Neural cell (in vitro differentiated cells): ENCODE results near the gene ERICH2. TPM values are rescaled to one million over a fixed set of nuclear protein-coding genes. Genes with fewer than 3 reads are reported as not detected.

ENCODE experiments used
- H2AFZ ChIP-seq: fragments of 200-600, 300-800 bp; sonication (generic), shearing (Covaris generic); 2 replicates; pipeline ENCODE4 v1.6.0; 2014; ENCODE audit warnings: low read depth, mild to moderate bottlenecking, antibody characterized with exemption, low read length, moderate library complexity
- H3F3A ChIP-seq: fragments of 200-600 bp; shearing (Covaris generic); 2 replicates; pipeline ENCODE4 v1.6.1; 2016; ENCODE audit warnings: mild to moderate bottlenecking, moderate library complexity, mixed read lengths, antibody characterized with exemption, low read length; ENCODE audit not compliant: insufficient read depth, poor library complexity, severe bottlenecking
- H3K27ac ChIP-seq: fragments of 200-600, 300-800 bp; sonication (generic), shearing (Covaris generic); 2 replicates; pipeline ENCODE4 v1.5.1; 2014; ENCODE audit warnings: mild to moderate bottlenecking, low read length, moderate library complexity
- H3K27me3 ChIP-seq: fragments of 300-800, 200-600 bp; sonication (generic), shearing (Covaris generic); 2 replicates; pipeline ENCODE4 v1.6.0; 2014; ENCODE audit warnings: mild to moderate bottlenecking, low read depth, low read length, moderate library complexity; ENCODE audit not compliant: insufficient read depth
- H3K36me3 ChIP-seq: fragments of 300-800, 200-600 bp; sonication (generic), shearing (Covaris generic); 2 replicates; pipeline ENCODE4 v1.5.1; 2014; ENCODE audit warnings: mild to moderate bottlenecking, antibody characterized with exemption, low read length, moderate library complexity; ENCODE audit not compliant: insufficient read depth
- H3K4me2 ChIP-seq: fragments of 300-800, 200-600 bp; sonication (generic), shearing (Covaris generic); 2 replicates; pipeline ENCODE4 v1.6.0; 2014; ENCODE audit warnings: mild to moderate bottlenecking, low read length
- H3K4me3 ChIP-seq: fragments of 300-800, 200-600 bp; sonication (generic), shearing (Covaris generic); 2 replicates; pipeline ENCODE4 v1.5.1; 2014; ENCODE audit warnings: mild to moderate bottlenecking, low read length, moderate library complexity
- H3K79me2 ChIP-seq: fragments of 200-600 bp; shearing (Covaris generic); replicated peaks from 2 replicates; pipeline ENCODE4 v1.6.0; 2014; ENCODE audit warnings: mild to moderate bottlenecking, low read length, moderate library complexity; ENCODE audit not compliant: insufficient read depth
- H3K9ac ChIP-seq: fragments of 300-800, 200-600 bp; sonication (generic), shearing (Covaris generic); 2 replicates; pipeline ENCODE4 v1.6.1; 2016; ENCODE audit warnings: mild to moderate bottlenecking, low read length, mixed read lengths
- H3K9me2 ChIP-seq: fragments of 200-600 bp; shearing (Covaris generic); 2 replicates; pipeline ENCODE4 v1.6.1; 2016; ENCODE audit warnings: mild to moderate bottlenecking, low read length, mixed read lengths; ENCODE audit not compliant: insufficient read depth
- H3K9me3 ChIP-seq: fragments of 200-600, 300-800 bp; sonication (generic), shearing (Covaris generic); 2 replicates; pipeline ENCODE4 v1.6.1; 2016; ENCODE audit warnings: mild to moderate bottlenecking, mixed run types, low read length, moderate library complexity, mixed read lengths
- H4K20me1 ChIP-seq: fragments of 200-600 bp; shearing (Covaris generic); 2 replicates; pipeline ENCODE4 v1.6.1; 2016; ENCODE audit warnings: mild to moderate bottlenecking, mixed run types; ENCODE audit not compliant: insufficient read depth
- CTCF ChIP-seq: fragments of 450-650 bp; IDR thresholded peaks from 2 replicates; pipeline ENCODE4 v1.5.1; 2014; ENCODE audit warnings: antibody characterized with exemption, mild to moderate bottlenecking, moderate library complexity; ENCODE audit not compliant: poor library complexity, severe bottlenecking
- EP300 ChIP-seq: fragments of 450-650 bp; conservative IDR thresholded peaks from 2 replicates; pipeline ENCODE4 v1.6.1; 2014; ENCODE audit warnings: antibody characterized with exemption, mild to moderate bottlenecking, moderate library complexity; ENCODE audit not compliant: poor library complexity, severe bottlenecking
- EZH2 ChIP-seq: fragments of 200-600, 300-800 bp; shearing (Covaris generic), sonication (generic); IDR thresholded peaks from 2 replicates; pipeline ENCODE4 v1.6.1; 2014; ENCODE audit warnings: antibody characterized with exemption, low read length, borderline replicate concordance, mild to moderate bottlenecking; ENCODE audit not compliant: insufficient read depth, poor library complexity, severe bottlenecking
- MXI1 ChIP-seq: fragments of 450-650 bp; conservative IDR thresholded peaks from 2 replicates; pipeline ENCODE4 v1.6.1; 2014; ENCODE audit warnings: antibody characterized with exemption, mild to moderate bottlenecking; ENCODE audit not compliant: poor library complexity, severe bottlenecking
- POLR2AphosphoS5 ChIP-seq: IDR thresholded peaks from 2 replicates; pipeline ENCODE4 v1.6.1; 2012
- RAD21 ChIP-seq: fragments of 450-650 bp; conservative IDR thresholded peaks from 2 replicates; pipeline ENCODE4 v1.6.1; 2014; ENCODE audit warnings: antibody characterized with exemption, mild to moderate bottlenecking, moderate library complexity
- REST ChIP-seq: IDR thresholded peaks from 2 replicates; pipeline ENCODE4 v1.6.1; 2012; ENCODE audit warnings: borderline replicate concordance
- SMC3 ChIP-seq: fragments of 450-650 bp; conservative IDR thresholded peaks from 2 replicates; pipeline ENCODE4 v1.6.1; 2014; ENCODE audit warnings: antibody characterized with exemption, mild to moderate bottlenecking, moderate library complexity; ENCODE audit not compliant: poor library complexity
- TAF1 ChIP-seq: IDR thresholded peaks from 2 replicates; pipeline ENCODE4 v1.6.1; 2012; ENCODE audit warnings: low read depth
- polyA plus RNA-seq: library from polyadenylated mRNA; depleted of rRNA; stranded (reverse); fragments of >200 nt; gene quantifications from 2 replicates; pipeline ENCODE4 v1.2.3, GENCODE V29; 2014

Gene ERICH2
- polyA plus RNA-seq, 1 donor from 2014 or later: 1.3 TPM

- H3K27me3 ChIP-seq: no peaks in the 10 kb centered on the region
- no peak overlapping the region for H3K4me3 ChIP-seq
- no peaks in the 10 kb centered on the region for H3F3A ChIP-seq
- no peak overlapping the region for H3K4me2 ChIP-seq
- H3K9ac ChIP-seq: no peak overlapping the region
- H3K9me2 ChIP-seq: no peaks in the 10 kb centered on the region
- no peak overlapping the region for H3K27ac ChIP-seq
- no peaks in the 10 kb centered on the region for H4K20me1 ChIP-seq
- TF ChIP-seq MXI1 (no peak), EZH2 (no peak), REST (no peak), TAF1 (no peak), POLR2AphosphoS5 (no peak), RAD21 (no peak), SMC3 (no peak), CTCF (no peak), EP300 (no peak)
- no peak overlapping the region for H2AFZ ChIP-seq
- no peaks in the 10 kb centered on the region for H3K36me3 ChIP-seq
- H3K79me2 ChIP-seq: no peaks in the 10 kb centered on the region
- no peaks in the 10 kb centered on the region for H3K9me3 ChIP-seq
Observed at GRCh38 chr2:170840717-170841210, 70.6 kb downstream of the ERICH2 start.

- no peak overlapping the region for H3K4me3 ChIP-seq
- H4K20me1 ChIP-seq: no peaks in the 10 kb centered on the region
- H3K27me3 ChIP-seq: no peaks in the 10 kb centered on the region
- H3K79me2 ChIP-seq: no peaks in the 10 kb centered on the region
- TF ChIP-seq POLR2AphosphoS5 (no peak), EP300 (no peak), RAD21 (no peak), SMC3 (no peak), EZH2 (no peak), REST (no peak), MXI1 (no peak), TAF1 (no peak), CTCF (no peak)
- H3K9me3 ChIP-seq: no peaks in the 10 kb centered on the region
- H3K9ac ChIP-seq: no peak overlapping the region
- no peaks in the 10 kb centered on the region for H3F3A ChIP-seq
- no peak overlapping the region for H3K4me2 ChIP-seq
- no peaks in the 10 kb centered on the region for H3K9me2 ChIP-seq
- no peak overlapping the region for H2AFZ ChIP-seq
- no peak overlapping the region for H3K27ac ChIP-seq
- no peaks in the 10 kb centered on the region for H3K36me3 ChIP-seq
Observed at GRCh38 chr2:170842785-170843184, 72.6 kb downstream of the ERICH2 start.
